BLaER1 (cell line): ENCODE results near the gene KIDINS220.

Experiments
- H3K27ac ChIP-seq: shearing (Covaris generic); formaldehyde crosslinking; 2 replicates; pipeline ENCODE4 v1.8.1; 2022
- H3K27me3 ChIP-seq: shearing (Covaris generic); formaldehyde crosslinking; 2 replicates; pipeline ENCODE4 v1.8.1; 2022
- H3K36me3 ChIP-seq: shearing (Covaris generic); formaldehyde crosslinking; 2 replicates; pipeline ENCODE4 v1.8.1; 2022
- H3K4me1 ChIP-seq: shearing (Covaris generic); formaldehyde crosslinking; 2 replicates; pipeline ENCODE4 v1.8.1; 2022
- H3K4me2 ChIP-seq: shearing (Covaris generic); formaldehyde crosslinking; 2 replicates; pipeline ENCODE4 v1.8.1; 2022
- H3K4me3 ChIP-seq: shearing (Covaris generic); formaldehyde crosslinking; 2 replicates; pipeline ENCODE4 v1.8.1; 2022
- H3K9ac ChIP-seq: shearing (Covaris generic); formaldehyde crosslinking; 2 replicates; pipeline ENCODE4 v1.8.1; 2022
- H3K9me3 ChIP-seq: shearing (Covaris generic); formaldehyde crosslinking; 2 replicates; pipeline ENCODE4 v1.8.1; 2022
- H4K20me1 ChIP-seq: shearing (Covaris generic); formaldehyde crosslinking; 2 replicates; pipeline ENCODE4 v1.8.1; 2022
- Cebpa-rat ChIP-seq: shearing (Covaris generic); IDR thresholded peaks from 2 replicates; pipeline ENCODE4 v1.8.1; 2022

The KIDINS220 gene

GRCh38 chr2:8836971-8837794 is at the start of gene KIDINS220:
TSS of gene KIDINS220 (minus strand) at chr2:8837613. CDS start at chr2:8827093, 10,520 bp downstream.
- TF ChIP-seq Cebpa-rat: no peak
- peak within 1 kb of the TSS; percentile 84 for H3K27ac ChIP-seq

DNA sequence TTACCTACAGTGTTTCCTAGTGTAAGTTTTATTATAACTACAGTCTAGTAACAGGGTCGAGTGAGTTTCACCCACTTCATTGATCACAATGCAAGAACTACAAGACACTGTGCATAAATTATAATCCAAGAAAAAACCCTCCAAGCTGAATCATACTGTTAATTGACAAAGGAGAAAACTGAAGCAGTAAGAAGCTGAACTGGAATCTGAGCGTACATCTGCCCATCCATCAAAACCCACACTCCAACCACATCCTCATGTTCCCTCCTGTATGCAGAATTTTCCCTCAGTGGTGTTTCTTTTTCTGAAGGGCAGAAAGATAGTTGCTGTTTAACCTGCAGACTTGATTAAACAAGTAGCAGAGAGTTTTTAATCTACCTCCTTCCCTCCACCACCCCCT is 49.5 kb upstream of the KIDINS220 start:
- H3K27me3 ChIP-seq: no peaks in the 10 kb centered on the region
- H3K4me1 ChIP-seq: peaks cover 31% of the 10 kb centered on the region
- no peak for TF ChIP-seq Cebpa-rat
- no peaks in the 10 kb centered on the region for H4K20me1 ChIP-seq
- H3K9me3 ChIP-seq: no peaks in the 10 kb centered on the region
- peak overlapping the region; percentile 49; the same call in 1 of the 2 replicates for H3K4me2 ChIP-seq
- no peak overlapping the region for H3K4me3 ChIP-seq
- no peak overlapping the region for H3K9ac ChIP-seq
- peaks cover 5% of the 10 kb centered on the region; the same call in 1 of the 2 replicates for H3K36me3 ChIP-seq
- no peak overlapping the region for H3K27ac ChIP-seq

More at GRCh38 chr2:8836971-8837794, at the start of gene KIDINS220:
- H3K9ac ChIP-seq: peak within 1 kb of the TSS; percentile 89
- H3K4me3 ChIP-seq: peak within 1 kb of the TSS; percentile 93
- peaks cover 12% of the 10 kb centered on the region for H3K9me3 ChIP-seq
- H3K27me3 ChIP-seq: no peaks in the 10 kb centered on the region
- no peaks in the 10 kb centered on the region for H3K36me3 ChIP-seq
- peak within 1 kb of the TSS; percentile 85 for H3K4me2 ChIP-seq
- peaks cover 37% of the 10 kb centered on the region for H4K20me1 ChIP-seq
- H3K4me1 ChIP-seq: peaks cover 25% of the 10 kb centered on the region

DNA sequence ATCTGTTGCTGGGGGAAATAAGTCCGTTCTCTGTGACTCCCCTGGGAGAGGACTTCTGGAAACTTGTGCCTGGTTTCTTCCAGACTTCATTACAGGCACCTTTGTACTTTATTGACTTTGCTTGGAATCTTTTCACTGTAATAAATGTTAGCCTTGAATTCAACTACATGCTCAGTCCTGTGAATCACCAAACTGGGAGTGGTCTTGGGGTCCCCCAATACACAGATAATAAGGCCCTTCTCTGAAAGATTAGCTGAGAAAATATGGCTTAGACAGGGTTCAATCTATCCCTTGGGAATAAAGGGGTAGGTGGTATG is 48.7 kb upstream of the KIDINS220 start:
- H3K4me1 ChIP-seq: peaks cover 31% of the 10 kb centered on the region
- peaks cover 7% of the 10 kb centered on the region; the same call in 1 of the 2 replicates for H3K36me3 ChIP-seq
- H3K9me3 ChIP-seq: no peaks in the 10 kb centered on the region
- no peak overlapping the region for H3K27ac ChIP-seq
- H4K20me1 ChIP-seq: no peaks in the 10 kb centered on the region
- H3K4me3 ChIP-seq: no peak overlapping the region
- peak overlapping the region; percentile 49 for H3K4me2 ChIP-seq
- no peaks in the 10 kb centered on the region for H3K27me3 ChIP-seq
- H3K9ac ChIP-seq: no peak overlapping the region
- TF ChIP-seq Cebpa-rat: no peak

DNA sequence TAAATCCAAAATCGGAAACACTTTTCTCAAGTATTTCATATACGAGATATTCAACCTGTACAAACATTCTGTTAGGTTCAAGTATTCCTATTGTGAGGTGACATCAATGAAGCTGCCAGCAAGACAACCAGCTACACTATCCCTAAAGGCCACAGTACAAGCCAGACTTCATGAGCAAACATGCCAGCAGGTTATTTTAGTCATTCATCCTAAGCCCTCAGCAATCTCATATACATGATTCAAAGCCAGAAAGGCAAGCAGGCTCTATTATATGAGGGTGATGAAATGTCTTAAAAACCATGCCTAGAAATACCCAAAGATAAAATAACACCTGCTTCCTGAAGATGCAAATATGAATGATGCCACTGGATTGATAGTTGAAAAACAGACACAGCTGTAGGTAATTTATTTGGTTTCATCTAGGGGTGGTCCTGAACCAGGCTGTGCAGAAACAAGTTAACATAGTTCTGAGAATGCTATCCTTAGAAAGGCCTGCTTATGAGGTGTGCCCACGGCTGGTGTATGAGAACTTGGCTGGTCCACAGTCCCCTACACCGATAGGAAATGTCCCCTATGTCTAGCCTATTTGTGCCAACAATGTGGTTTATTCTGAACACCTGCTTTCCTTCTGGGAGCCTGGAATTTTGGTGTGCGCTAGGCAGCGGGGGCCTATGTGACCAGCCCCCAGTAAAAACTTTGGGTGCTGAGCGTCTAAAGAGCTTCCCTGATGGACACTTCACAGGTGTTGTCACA is 48.2 kb upstream of the KIDINS220 start:
- no peaks in the 10 kb centered on the region for H3K27me3 ChIP-seq
- H3K4me2 ChIP-seq: peak overlapping the region; percentile 49
- no peak overlapping the region for H3K9ac ChIP-seq
- no peaks in the 10 kb centered on the region for H4K20me1 ChIP-seq
- no peak overlapping the region for H3K27ac ChIP-seq
- no peak for TF ChIP-seq Cebpa-rat
- H3K36me3 ChIP-seq: peaks cover 13% of the 10 kb centered on the region; the same call in 1 of the 2 replicates
- no peak overlapping the region for H3K4me3 ChIP-seq
- no peaks in the 10 kb centered on the region for H3K9me3 ChIP-seq
- H3K4me1 ChIP-seq: peaks cover 31% of the 10 kb centered on the region

- no peaks in the 10 kb centered on the region for H3K9me3 ChIP-seq
Observed at GRCh38 chr2:8884812-8885211, 47.4 kb upstream of the KIDINS220 start.

GRCh38 chr2:8882094-8882493 is 44.7 kb upstream of the KIDINS220 start:
- Histone ChIP-seq H4K20me1 (no peaks in the 10 kb centered on the region), H3K4me2 (no peak overlapping the region), H3K9me3 (no peaks in the 10 kb centered on the region), H3K4me3 (no peak overlapping the region), H3K4me1 (peaks cover 23% of the 10 kb centered on the region), H3K27me3 (no peaks in the 10 kb centered on the region), H3K36me3 (peaks cover 27% of the 10 kb centered on the region; the same call in 1 of the 2 replicates), H3K27ac (no peak overlapping the region), H3K9ac (no peak overlapping the region)
- no peak for TF ChIP-seq Cebpa-rat

More at GRCh38 chr2:8884812-8885211, 47.4 kb upstream of the KIDINS220 start:
- Histone ChIP-seq H3K27ac (no peak overlapping the region), H4K20me1 (no peaks in the 10 kb centered on the region), H3K36me3 (peaks cover 19% of the 10 kb centered on the region; the same call in 1 of the 2 replicates), H3K27me3 (no peaks in the 10 kb centered on the region), H3K4me2 (no peak overlapping the region), H3K4me1 (peaks cover 31% of the 10 kb centered on the region), H3K4me3 (no peak overlapping the region), H3K9ac (no peak overlapping the region)
- no peak for TF ChIP-seq Cebpa-rat

GRCh38 chr2:8877894-8878293 is 40.5 kb upstream of the KIDINS220 start:
- Histone ChIP-seq H3K4me2 (no peak overlapping the region), H3K9me3 (no peaks in the 10 kb centered on the region), H3K27ac (no peak overlapping the region), H3K36me3 (peaks cover 36% of the 10 kb centered on the region), H3K4me3 (no peak overlapping the region), H3K9ac (no peak overlapping the region), H3K27me3 (no peaks in the 10 kb centered on the region), H4K20me1 (no peaks in the 10 kb centered on the region), H3K4me1 (no peaks in the 10 kb centered on the region)
- TF ChIP-seq Cebpa-rat: no peak

DNA sequence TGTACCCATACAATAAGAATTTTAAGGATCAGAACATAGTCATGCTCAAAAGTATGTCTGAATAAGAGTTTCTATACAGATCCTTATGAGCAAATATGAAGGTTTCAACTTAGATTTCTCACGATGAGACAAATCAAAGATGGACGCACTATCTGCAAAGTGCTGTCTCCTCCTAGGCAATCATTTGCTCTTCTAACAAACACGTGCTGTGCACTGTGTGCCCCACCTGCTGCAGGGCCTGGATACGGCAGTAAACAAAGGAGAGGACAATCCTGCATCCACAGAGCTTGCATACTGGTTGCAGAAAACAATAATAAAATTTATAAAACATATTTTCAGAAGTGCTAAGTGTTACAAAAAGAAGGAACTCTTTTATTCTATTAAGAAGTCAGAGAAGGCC is 39.9 kb upstream of the KIDINS220 start:
- no peak overlapping the region for H3K4me2 ChIP-seq
- H3K36me3 ChIP-seq: peaks cover 36% of the 10 kb centered on the region
- no peaks in the 10 kb centered on the region for H3K4me1 ChIP-seq
- H3K27ac ChIP-seq: no peak overlapping the region
- no peaks in the 10 kb centered on the region for H4K20me1 ChIP-seq
- H3K9me3 ChIP-seq: no peaks in the 10 kb centered on the region
- no peak overlapping the region for H3K4me3 ChIP-seq
- H3K9ac ChIP-seq: no peak overlapping the region
- no peak for TF ChIP-seq Cebpa-rat
- no peaks in the 10 kb centered on the region for H3K27me3 ChIP-seq

GRCh38 chr2:8876628-8877027 is 39.2 kb upstream of the KIDINS220 start:
- TF ChIP-seq Cebpa-rat: no peak
- peaks cover 36% of the 10 kb centered on the region for H3K36me3 ChIP-seq

More at GRCh38 chr2:8876628-8877027, 39.2 kb upstream of the KIDINS220 start:
- no peak overlapping the region for H3K4me2 ChIP-seq
- no peak overlapping the region for H3K4me3 ChIP-seq
- no peak overlapping the region for H3K9ac ChIP-seq
- no peak overlapping the region for H3K27ac ChIP-seq
- H3K9me3 ChIP-seq: no peaks in the 10 kb centered on the region
- H3K4me1 ChIP-seq: no peaks in the 10 kb centered on the region
- H3K27me3 ChIP-seq: no peaks in the 10 kb centered on the region
- H4K20me1 ChIP-seq: no peaks in the 10 kb centered on the region
